Neural cell (in vitro differentiated cells): ENCODE results near the gene KCNJ5. TPM values are rescaled to one million over a fixed set of nuclear protein-coding genes. Genes with fewer than 3 reads are reported as not detected.

Experiments
- H2AFZ ChIP-seq: fragments of 200-600, 300-800 bp; sonication (generic), shearing (Covaris generic); 2 replicates; pipeline ENCODE4 v1.6.0; 2014; ENCODE audit warnings: low read depth, mild to moderate bottlenecking, antibody characterized with exemption, low read length, moderate library complexity
- H3F3A ChIP-seq: fragments of 200-600 bp; shearing (Covaris generic); 2 replicates; pipeline ENCODE4 v1.6.1; 2016; ENCODE audit warnings: mild to moderate bottlenecking, moderate library complexity, mixed read lengths, antibody characterized with exemption, low read length; ENCODE audit not compliant: insufficient read depth, poor library complexity, severe bottlenecking
- H3K27ac ChIP-seq: fragments of 200-600, 300-800 bp; sonication (generic), shearing (Covaris generic); 2 replicates; pipeline ENCODE4 v1.5.1; 2014; ENCODE audit warnings: mild to moderate bottlenecking, low read length, moderate library complexity
- H3K27me3 ChIP-seq: fragments of 300-800, 200-600 bp; sonication (generic), shearing (Covaris generic); 2 replicates; pipeline ENCODE4 v1.6.0; 2014; ENCODE audit warnings: mild to moderate bottlenecking, low read depth, low read length, moderate library complexity; ENCODE audit not compliant: insufficient read depth
- H3K36me3 ChIP-seq: fragments of 300-800, 200-600 bp; sonication (generic), shearing (Covaris generic); 2 replicates; pipeline ENCODE4 v1.5.1; 2014; ENCODE audit warnings: mild to moderate bottlenecking, antibody characterized with exemption, low read length, moderate library complexity; ENCODE audit not compliant: insufficient read depth
- H3K4me2 ChIP-seq: fragments of 300-800, 200-600 bp; sonication (generic), shearing (Covaris generic); 2 replicates; pipeline ENCODE4 v1.6.0; 2014; ENCODE audit warnings: mild to moderate bottlenecking, low read length
- H3K4me3 ChIP-seq: fragments of 300-800, 200-600 bp; sonication (generic), shearing (Covaris generic); 2 replicates; pipeline ENCODE4 v1.5.1; 2014; ENCODE audit warnings: mild to moderate bottlenecking, low read length, moderate library complexity
- H3K79me2 ChIP-seq: fragments of 200-600 bp; shearing (Covaris generic); replicated peaks from 2 replicates; pipeline ENCODE4 v1.6.0; 2014; ENCODE audit warnings: mild to moderate bottlenecking, low read length, moderate library complexity; ENCODE audit not compliant: insufficient read depth
- H3K9ac ChIP-seq: fragments of 300-800, 200-600 bp; sonication (generic), shearing (Covaris generic); 2 replicates; pipeline ENCODE4 v1.6.1; 2016; ENCODE audit warnings: mild to moderate bottlenecking, low read length, mixed read lengths
- H3K9me2 ChIP-seq: fragments of 200-600 bp; shearing (Covaris generic); 2 replicates; pipeline ENCODE4 v1.6.1; 2016; ENCODE audit warnings: mild to moderate bottlenecking, low read length, mixed read lengths; ENCODE audit not compliant: insufficient read depth
- H3K9me3 ChIP-seq: fragments of 200-600, 300-800 bp; sonication (generic), shearing (Covaris generic); 2 replicates; pipeline ENCODE4 v1.6.1; 2016; ENCODE audit warnings: mild to moderate bottlenecking, mixed run types, low read length, moderate library complexity, mixed read lengths
- H4K20me1 ChIP-seq: fragments of 200-600 bp; shearing (Covaris generic); 2 replicates; pipeline ENCODE4 v1.6.1; 2016; ENCODE audit warnings: mild to moderate bottlenecking, mixed run types; ENCODE audit not compliant: insufficient read depth
- EP300 ChIP-seq: fragments of 450-650 bp; conservative IDR thresholded peaks from 2 replicates; pipeline ENCODE4 v1.6.1; 2014; ENCODE audit warnings: antibody characterized with exemption, mild to moderate bottlenecking, moderate library complexity; ENCODE audit not compliant: poor library complexity, severe bottlenecking
- EZH2 ChIP-seq: fragments of 200-600, 300-800 bp; shearing (Covaris generic), sonication (generic); IDR thresholded peaks from 2 replicates; pipeline ENCODE4 v1.6.1; 2014; ENCODE audit warnings: antibody characterized with exemption, low read length, borderline replicate concordance, mild to moderate bottlenecking; ENCODE audit not compliant: insufficient read depth, poor library complexity, severe bottlenecking
- MXI1 ChIP-seq: fragments of 450-650 bp; conservative IDR thresholded peaks from 2 replicates; pipeline ENCODE4 v1.6.1; 2014; ENCODE audit warnings: antibody characterized with exemption, mild to moderate bottlenecking; ENCODE audit not compliant: poor library complexity, severe bottlenecking
- POLR2AphosphoS5 ChIP-seq: IDR thresholded peaks from 2 replicates; pipeline ENCODE4 v1.6.1; 2012
- RAD21 ChIP-seq: fragments of 450-650 bp; conservative IDR thresholded peaks from 2 replicates; pipeline ENCODE4 v1.6.1; 2014; ENCODE audit warnings: antibody characterized with exemption, mild to moderate bottlenecking, moderate library complexity
- SMC3 ChIP-seq: fragments of 450-650 bp; conservative IDR thresholded peaks from 2 replicates; pipeline ENCODE4 v1.6.1; 2014; ENCODE audit warnings: antibody characterized with exemption, mild to moderate bottlenecking, moderate library complexity; ENCODE audit not compliant: poor library complexity
- TAF1 ChIP-seq: IDR thresholded peaks from 2 replicates; pipeline ENCODE4 v1.6.1; 2012; ENCODE audit warnings: low read depth
- polyA plus RNA-seq: library from polyadenylated mRNA; depleted of rRNA; stranded (reverse); fragments of >200 nt; gene quantifications from 2 replicates; pipeline ENCODE4 v1.2.3, GENCODE V29; 2014
- TF ChIP-seq, protein P1 (sequence below): fragments of 450-650 bp; IDR thresholded peaks from 2 replicates; pipeline ENCODE4 v1.5.1; 2014; ENCODE audit warnings: antibody characterized with exemption, mild to moderate bottlenecking, moderate library complexity; ENCODE audit not compliant: poor library complexity, severe bottlenecking
- TF ChIP-seq, protein P2 (sequence below): IDR thresholded peaks from 2 replicates; pipeline ENCODE4 v1.6.1; 2012; ENCODE audit warnings: borderline replicate concordance

The KCNJ5 gene
- polyA plus RNA-seq, 1 donor from 2014 or later, result 1.1 TPM

DNA sequence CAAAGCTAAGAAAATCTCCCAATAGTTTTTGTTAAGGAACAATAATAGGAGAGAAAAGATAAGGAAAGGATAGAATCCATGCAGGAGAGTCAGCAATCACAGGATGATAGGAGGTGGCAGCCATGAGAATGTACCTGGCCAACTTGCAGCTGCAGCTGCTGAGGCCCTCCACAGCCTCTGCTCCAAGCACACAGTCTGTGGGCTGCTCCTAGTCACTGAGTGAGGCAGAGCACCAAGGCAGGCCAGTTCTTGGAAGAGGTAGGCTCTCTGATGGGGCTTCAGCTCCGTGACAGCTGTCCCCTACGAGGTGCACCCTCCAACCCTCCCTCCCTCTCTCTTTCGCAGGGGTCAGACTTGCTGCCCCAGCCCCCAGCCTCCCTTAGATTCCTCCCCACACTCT lies 18.6 kb upstream of the KCNJ5 start:
- no peaks in the 10 kb centered on the region for H3K36me3 ChIP-seq
- H3K9me3 ChIP-seq, result no peaks in the 10 kb centered on the region
- H3K4me2 ChIP-seq, result no peak overlapping the region
- no peaks in the 10 kb centered on the region for H3K9me2 ChIP-seq
- no peak overlapping the region for H2AFZ ChIP-seq
- H3K4me3 ChIP-seq, result no peak overlapping the region
- no peaks in the 10 kb centered on the region for H4K20me1 ChIP-seq
- H3K9ac ChIP-seq, result no peak overlapping the region
- no peak for TF ChIP-seq EP300
- no peak for TF ChIP-seq TAF1
- TF ChIP-seq SMC3, result no peak
- TF ChIP-seq, protein P1, sequence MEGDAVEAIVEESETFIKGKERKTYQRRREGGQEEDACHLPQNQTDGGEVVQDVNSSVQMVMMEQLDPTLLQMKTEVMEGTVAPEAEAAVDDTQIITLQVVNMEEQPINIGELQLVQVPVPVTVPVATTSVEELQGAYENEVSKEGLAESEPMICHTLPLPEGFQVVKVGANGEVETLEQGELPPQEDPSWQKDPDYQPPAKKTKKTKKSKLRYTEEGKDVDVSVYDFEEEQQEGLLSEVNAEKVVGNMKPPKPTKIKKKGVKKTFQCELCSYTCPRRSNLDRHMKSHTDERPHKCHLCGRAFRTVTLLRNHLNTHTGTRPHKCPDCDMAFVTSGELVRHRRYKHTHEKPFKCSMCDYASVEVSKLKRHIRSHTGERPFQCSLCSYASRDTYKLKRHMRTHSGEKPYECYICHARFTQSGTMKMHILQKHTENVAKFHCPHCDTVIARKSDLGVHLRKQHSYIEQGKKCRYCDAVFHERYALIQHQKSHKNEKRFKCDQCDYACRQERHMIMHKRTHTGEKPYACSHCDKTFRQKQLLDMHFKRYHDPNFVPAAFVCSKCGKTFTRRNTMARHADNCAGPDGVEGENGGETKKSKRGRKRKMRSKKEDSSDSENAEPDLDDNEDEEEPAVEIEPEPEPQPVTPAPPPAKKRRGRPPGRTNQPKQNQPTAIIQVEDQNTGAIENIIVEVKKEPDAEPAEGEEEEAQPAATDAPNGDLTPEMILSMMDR, result no peak
- no peak for TF ChIP-seq EZH2
- TF ChIP-seq, protein P2, sequence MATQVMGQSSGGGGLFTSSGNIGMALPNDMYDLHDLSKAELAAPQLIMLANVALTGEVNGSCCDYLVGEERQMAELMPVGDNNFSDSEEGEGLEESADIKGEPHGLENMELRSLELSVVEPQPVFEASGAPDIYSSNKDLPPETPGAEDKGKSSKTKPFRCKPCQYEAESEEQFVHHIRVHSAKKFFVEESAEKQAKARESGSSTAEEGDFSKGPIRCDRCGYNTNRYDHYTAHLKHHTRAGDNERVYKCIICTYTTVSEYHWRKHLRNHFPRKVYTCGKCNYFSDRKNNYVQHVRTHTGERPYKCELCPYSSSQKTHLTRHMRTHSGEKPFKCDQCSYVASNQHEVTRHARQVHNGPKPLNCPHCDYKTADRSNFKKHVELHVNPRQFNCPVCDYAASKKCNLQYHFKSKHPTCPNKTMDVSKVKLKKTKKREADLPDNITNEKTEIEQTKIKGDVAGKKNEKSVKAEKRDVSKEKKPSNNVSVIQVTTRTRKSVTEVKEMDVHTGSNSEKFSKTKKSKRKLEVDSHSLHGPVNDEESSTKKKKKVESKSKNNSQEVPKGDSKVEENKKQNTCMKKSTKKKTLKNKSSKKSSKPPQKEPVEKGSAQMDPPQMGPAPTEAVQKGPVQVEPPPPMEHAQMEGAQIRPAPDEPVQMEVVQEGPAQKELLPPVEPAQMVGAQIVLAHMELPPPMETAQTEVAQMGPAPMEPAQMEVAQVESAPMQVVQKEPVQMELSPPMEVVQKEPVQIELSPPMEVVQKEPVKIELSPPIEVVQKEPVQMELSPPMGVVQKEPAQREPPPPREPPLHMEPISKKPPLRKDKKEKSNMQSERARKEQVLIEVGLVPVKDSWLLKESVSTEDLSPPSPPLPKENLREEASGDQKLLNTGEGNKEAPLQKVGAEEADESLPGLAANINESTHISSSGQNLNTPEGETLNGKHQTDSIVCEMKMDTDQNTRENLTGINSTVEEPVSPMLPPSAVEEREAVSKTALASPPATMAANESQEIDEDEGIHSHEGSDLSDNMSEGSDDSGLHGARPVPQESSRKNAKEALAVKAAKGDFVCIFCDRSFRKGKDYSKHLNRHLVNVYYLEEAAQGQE, result no peak
- TF ChIP-seq POLR2AphosphoS5, result no peak
- no peak for TF ChIP-seq MXI1
- TF ChIP-seq RAD21, result no peak
- no peaks in the 10 kb centered on the region for H3F3A ChIP-seq
- H3K27me3 ChIP-seq, result no peaks in the 10 kb centered on the region
- H3K79me2 ChIP-seq, result no peaks in the 10 kb centered on the region
- no peak overlapping the region for H3K27ac ChIP-seq

- Histone ChIP-seq H3K36me3 (no peaks in the 10 kb centered on the region), H3K9me3 (no peaks in the 10 kb centered on the region), H4K20me1 (no peaks in the 10 kb centered on the region), H3K9ac (no peak overlapping the region), H3K4me3 (no peak overlapping the region), H2AFZ (no peak overlapping the region), H3K4me2 (no peak overlapping the region), H3K79me2 (no peaks in the 10 kb centered on the region), H3K9me2 (no peaks in the 10 kb centered on the region), H3F3A (no peaks in the 10 kb centered on the region), H3K27me3 (no peaks in the 10 kb centered on the region), H3K27ac (no peak overlapping the region)
- TF ChIP-seq MXI1 (no peak), RAD21 (no peak), EZH2 (no peak), SMC3 (no peak), EP300 (no peak), POLR2AphosphoS5 (no peak), TAF1 (no peak)
- TF ChIP-seq, protein P2, result no peak
- TF ChIP-seq, protein P1, result no peak
Measured at GRCh38 chr11:128874427-128874826, 16.7 kb upstream of the KCNJ5 start.
